IPS DF 4.7 (cell line): ENCODE measurements around the gene SNU13.
"Not testable (repeated sequence)": the region's sequence is repeated elsewhere in the genome, so short reads cannot be mapped to it uniquely, and the experiment has no call there.

Source experiments
- DNase-seq: peaks from one replicate; pipeline ENCODE4 v3.0.0-alpha.2; 2013; ENCODE audit warnings: low spot score; ENCODE audit errors: extremely low read depth

SNU13 gene

DNA sequence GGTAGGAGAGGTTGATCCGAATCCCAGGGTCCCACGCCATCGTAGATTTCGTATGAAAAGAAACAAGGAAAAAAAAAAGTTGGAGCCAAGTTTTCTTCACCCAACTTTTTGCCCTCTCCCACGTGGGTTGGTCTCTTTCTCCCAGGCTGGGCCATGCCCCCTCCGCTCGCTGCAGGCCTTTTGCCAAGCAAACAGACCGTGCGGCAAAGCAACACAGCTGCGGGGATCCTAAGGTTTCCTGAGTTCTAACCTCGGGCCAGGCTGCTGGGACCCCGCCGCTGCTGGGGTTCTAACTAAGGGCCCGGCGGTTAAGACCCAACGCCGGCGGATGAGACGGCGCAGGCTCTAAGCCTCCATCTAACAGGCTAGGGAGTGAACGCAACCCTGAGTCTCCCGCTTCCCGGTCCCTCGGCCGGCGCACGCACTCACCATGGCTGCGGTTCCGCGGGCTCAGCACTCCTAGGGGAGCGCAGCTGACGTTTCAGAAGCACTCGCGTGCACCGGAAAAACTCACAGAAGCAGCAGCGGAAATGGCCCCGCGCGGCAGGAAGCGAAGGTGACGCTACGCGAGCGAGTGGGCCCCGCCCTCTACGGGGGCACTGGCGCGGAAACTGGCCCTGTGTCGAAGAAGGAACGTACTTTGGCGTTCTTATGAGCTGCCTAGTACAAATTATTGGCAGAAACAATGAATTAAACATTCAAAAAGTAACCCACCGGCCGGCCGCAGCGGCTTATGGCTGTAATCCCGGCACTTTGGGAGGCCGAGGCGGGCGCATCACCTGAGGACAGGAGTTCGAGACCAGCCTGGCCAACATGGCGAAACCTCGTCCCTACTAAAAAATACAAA is at the start of gene SNU13:
TSS of gene SNU13 (minus strand) at position 503 of the 847 bp plus-strand sequence. CDS start at position 432, 71 bp downstream.
- no peak for DNase-seq

DNA sequence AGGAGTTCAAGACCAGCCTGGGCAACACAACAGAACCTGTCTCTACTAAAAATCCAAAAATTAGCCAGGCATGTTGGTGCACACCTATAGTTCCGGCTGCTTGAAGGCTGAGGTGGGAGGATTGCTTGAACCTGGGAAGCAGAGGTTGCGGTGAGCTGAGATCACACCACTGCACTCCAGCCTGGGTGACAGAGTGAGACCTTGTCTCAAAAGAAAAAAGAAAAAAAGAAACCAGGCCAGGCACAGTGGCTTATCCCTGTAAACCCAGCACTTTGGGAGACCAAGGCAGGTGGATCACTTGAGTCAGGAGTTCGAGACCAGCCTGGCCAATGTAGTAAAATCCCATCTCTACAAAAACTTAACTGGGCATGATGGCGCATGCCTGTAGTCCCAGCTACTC is 44.6 kb upstream of the SNU13 start:
- DNase-seq = not testable (repeated sequence)

DNA sequence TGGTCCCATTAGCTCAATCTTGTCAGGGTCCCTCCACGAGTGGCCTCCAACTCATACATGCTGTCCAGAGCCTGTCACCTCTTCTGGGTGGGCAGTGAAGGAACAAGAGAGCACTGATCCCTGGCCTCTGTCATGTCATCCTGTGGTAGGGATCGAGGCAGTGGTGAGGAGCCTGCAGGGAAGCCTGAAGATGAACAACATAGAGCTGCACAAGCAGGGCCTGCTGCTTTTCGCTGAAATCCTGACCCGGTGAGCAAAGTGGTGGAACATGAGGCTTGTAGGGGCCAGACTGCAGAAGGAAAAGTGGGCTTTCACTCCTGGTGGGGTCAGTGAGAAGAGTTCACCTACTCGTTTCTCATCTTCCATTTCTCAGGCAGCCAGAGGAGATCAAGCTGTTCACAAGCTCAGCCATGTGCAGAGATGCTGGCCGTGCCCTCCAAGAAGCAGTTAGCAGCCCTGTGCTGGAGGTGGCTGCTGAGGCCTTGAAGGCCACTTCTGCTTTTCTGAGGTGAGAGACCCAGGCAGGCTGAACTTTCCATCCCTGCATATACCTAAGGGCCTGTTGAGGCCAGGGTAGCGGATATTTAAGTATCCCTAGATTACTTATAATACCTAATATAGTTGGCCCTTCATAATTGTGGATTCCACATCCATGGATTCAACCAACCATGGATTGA is 43.6 kb upstream of the SNU13 start:
- no peak for DNase-seq

DNA sequence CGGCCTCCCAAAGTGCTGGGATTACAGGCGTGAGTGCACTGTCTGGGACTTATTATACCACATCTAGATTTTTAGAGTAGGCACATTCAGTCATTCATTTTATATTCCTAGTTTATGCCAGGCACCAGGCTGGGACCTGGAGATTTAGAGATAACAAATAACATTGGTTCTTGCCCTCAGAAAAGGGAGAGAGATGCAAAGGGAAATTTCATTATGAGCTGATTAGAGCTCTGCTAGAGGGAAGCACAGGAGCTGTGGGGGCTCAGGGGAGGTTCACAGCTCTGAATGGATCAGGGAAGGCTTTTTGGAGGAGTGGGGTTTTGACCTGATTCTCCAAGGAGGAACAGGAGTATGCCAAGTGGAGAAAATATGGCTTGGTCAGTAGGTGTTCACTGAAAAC is 42.9 kb upstream of the SNU13 start:
- no peak for DNase-seq

DNA sequence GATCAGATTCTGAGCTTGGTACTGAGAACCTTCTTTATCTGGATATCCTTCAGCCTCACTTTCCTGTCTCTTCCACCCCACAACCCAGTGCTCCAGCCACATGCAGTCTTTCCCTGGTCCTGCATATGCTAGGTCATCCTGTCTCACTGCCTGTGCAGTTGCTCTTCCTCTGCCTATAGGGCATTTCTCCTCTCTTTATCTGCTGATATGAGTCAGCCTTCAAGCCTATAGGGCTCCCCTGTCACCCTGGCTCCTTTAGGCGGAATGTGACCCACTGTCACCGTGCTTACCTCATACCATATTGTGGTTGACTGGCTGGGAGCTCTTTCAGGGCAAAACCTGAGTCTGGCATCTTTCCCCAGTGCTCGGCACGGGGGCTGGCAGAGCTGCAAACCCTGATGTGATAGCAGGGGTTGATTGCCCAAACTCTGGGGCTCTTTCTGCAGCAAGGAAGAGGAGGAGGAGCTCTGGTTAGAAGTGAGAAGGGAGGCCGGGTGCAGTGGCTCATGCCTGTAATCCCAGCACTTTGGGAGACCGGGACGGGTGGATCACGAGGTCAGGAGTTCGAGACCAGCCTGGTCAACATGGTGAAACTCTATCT is 36.9 kb upstream of the SNU13 start:
- no peak for DNase-seq

DNA sequence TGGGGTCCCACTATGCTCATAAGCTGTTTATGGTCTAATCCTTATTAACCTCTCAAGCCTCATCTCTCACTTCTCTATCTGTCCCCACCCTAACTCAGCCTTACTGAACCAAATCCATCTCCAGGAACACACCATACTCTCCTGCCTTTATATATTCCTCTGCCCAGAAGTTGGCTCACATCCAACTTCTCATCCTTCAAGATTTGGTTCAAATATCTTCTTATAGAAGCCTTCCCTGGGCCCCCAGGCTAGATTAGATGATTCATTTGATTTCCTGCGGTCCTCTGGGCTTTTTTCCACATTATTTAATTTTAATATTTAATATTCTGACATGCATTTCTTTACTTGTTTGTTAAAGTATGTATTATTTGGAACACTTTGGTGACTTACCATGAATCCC is 33.8 kb upstream of the SNU13 start:
- no peak for DNase-seq

DNA sequence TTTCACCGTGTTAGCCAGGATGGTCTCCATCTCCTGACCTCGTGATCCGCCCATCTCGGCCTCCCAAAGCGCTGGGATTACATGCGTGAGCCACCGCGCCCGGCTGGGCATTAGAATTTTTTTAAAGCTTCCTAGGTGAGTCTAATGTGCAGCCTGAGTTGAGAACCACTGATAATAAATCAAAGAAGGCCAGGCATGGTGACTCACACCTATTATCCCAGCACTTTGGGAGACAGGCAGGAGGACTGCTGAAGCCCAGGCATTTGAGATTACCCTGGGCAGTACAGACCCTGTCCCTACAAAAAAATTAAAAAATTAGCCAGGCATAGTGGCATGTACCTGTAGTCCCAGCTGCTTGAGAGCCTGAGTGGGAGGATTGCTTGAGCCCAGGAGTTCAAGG is 24.3 kb upstream of the SNU13 start:
- DNase-seq = no peak

DNA sequence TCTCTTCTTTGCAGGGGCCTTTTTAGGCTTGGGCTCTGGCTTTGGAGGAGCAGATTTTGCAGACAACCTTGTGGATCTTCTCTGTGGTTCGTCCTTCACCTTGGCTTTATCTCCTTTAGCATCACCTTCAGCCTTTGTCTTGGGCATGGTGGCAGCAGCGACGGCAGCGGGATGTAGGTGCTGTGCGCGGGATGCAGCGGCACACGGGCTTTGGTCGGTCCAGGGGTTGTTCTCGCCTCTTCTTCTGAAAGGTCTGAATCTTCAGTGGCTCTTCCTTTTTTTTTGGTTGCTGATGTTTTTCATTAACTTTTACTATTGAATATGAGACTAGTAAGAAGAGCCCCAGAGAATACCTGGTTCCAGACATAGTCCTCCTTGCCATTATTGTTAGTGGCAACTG is 20.7 kb upstream of the SNU13 start:
- no peak for DNase-seq

DNA sequence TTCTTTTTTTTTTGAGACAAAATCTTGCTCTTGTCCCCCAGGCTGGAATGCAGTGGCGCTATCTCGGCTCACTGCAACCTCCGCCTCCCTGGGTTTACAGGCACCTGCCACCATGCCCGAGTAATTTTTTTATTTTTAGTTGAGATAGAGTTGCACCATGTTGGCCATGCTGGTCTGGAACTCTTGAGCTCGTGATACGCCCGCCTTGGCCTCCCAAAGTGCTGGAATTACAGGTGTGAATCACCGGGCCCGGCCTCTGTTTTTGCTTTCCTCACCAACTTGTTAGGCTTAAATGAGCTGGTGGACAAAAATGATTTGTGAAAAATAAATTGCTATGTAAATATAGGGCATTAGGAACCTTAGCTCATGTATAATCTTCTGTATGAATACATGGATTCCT is 14.1 kb upstream of the SNU13 start:
- DNase-seq = no peak

DNA sequence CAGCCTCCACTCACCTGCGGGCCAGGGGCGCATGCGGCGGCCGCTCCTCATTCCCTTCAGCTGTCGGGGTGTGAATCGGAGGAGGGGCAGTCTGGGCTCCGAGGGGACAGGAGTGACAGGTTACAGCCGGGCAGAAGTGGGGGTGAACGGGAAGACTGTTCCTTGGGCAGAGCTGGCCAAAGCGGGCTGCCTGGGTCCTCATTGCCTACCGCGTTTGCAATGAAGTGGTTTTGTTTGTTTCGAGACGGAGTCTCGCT is 11.4 kb upstream of the SNU13 start:
- no peak for DNase-seq

DNA sequence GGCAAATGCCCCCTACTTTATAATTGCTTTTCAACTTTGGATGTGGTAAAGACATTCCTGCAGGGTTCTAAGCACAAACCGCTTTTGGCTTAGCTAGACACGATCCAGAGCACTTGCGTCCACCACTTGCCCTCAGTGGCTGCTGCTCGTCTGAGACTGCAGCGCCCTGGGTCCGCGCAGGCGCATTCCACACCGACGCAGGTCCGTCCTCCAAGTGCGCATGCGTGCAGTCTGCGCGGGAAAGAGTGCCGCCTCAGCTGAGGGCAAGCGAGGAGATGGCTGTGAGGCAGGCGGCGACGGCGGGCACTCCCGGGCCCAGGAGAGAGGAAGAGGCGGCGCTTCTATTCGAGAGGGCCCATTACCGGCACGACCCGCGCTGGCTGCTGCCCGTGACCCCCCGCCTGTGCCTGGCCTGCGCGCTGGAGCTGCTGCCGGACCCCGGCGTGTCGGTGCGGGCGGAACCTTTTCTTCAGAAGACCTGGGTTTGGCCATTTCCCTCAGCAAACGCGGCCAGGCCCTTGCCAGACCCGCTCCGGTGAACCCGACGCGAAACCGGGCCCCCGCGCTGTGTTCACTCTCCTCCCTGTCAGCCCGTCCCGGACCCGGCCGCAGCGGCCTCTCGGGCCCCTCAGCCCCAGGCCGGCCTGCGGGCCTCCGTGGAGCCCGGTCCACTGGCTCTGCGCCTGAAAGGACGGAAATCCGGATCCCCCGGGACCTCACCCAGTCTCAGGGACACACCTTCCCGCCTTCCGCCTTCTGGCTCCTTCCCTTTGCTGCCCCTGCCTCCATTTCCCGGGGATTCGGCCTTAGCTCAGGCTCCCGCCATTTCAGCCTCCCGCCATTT is 10.8 kb upstream of the SNU13 start, which contains the start of gene MEI1:
TSS of gene MEI1 (plus strand) at position 240 of the 844 bp plus-strand sequence. CDS start at position 276, 36 bp downstream.
- DNase-seq = no peak

DNA sequence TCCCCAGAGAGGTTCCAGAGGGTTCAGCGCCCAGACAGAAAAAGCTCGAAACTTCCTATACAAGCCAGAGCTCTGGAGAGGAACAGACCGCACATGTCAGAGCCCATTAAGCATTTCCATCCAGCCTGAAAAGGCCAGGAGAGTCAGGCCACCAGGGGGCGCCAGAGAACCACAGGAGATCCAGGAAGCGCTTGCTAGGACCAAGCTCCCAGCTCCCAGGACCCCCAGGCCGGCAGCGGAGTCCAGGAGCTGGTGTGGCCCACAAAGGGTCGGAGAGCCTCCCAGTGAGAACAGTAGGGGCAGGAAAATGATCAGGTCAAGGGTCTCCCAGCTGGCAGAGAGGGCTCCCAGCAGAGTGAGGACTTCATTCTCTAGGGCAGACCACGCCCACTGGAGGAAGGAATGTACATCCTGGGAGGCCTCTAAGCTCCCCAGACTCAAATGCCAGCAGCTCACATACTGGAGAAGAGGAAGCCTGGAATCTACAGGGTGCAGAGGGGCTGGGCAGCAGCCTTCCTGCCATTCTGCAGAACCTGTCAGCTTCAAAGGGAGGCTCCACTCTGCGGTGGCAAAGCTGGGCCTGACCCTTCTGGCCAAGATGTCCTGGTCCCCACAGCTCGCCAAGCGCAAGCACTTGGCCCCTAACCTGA is 8.6 kb upstream of the SNU13 start:
- peak; percentile 74 for DNase-seq

DNA sequence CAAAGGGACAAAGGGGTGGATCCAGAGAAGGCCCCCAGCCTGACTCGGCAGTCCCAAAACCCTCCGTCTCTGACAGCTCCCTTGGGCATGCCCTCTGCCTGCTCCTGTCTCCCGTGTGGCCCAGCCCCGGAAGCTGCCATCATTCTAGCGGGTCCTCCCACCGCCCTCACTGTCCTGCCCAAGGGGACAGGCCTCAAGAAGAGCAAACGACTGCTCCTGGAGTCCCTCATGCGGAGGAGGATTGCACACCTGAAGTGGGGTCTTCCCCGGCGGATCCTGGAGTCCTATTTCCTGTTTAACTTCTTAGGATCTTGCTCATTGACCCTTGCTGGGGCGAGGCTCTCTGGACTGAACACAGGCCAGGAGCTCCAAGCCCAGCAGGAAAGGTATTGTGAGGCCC is 8.0 kb upstream of the SNU13 start:
- no peak for DNase-seq

DNA sequence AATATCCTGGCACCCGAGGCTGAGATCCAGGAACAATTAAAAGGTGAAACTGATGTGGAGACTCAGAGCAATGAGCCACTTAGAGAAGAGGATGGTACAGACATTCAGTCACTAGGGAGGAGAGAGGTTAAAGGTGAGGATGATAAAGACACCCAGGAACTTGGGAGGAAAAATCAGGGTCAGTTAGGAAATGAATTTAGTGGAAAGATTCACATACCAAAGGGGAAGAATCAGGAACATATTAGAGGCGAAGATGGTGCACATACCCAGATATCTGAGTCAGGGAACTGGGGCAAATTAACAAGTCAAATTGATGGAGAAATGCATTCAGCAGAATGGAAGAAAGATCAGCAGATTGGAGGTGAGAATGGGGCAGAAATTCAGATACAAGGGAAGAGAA is 6.5 kb upstream of the SNU13 start:
- no peak for DNase-seq

DNA sequence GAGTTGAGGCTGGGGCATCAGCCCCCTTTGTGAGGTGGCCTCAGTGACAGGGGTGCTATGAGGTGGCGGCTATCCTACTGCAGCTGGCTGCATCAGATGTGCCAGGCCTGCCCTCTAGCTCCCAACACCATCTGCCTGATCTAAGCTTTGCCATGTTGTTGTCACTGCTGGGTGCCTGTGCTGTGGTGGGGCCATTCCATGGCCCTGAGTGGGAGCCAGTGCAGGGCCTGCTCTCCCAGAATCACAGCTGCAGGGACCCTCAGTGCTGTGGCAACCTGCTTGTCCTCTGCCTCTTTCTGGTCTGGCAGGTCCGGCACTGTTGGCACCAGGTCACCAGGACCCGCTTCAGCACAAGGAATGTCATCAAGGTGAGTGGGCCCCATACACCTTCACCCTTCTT is 1.8 kb upstream of the SNU13 start:
- no peak for DNase-seq

DNA sequence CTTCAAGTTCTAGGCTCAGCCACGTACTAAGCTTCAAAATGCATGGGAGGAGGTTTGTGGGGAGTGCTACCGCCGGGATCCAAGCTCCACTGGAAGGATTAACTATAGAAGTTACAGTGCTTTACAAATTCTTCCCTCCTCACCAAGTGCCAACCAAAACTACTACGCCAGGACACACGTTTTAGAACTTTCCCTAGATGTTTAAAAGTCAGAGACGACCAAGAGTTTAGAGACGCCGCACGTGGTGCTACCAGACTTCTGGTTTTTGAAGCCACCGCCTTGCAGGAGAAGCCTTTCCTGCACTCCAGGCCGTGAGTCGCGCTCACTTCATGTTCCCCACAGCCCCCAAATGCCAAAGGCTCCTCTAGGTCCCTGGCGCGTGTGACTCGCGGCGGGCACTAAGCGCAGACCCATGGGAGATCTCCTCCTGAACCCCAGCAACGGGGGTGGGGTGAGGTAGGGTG is 734 bp downstream of the SNU13 start:
- no peak for DNase-seq

DNA sequence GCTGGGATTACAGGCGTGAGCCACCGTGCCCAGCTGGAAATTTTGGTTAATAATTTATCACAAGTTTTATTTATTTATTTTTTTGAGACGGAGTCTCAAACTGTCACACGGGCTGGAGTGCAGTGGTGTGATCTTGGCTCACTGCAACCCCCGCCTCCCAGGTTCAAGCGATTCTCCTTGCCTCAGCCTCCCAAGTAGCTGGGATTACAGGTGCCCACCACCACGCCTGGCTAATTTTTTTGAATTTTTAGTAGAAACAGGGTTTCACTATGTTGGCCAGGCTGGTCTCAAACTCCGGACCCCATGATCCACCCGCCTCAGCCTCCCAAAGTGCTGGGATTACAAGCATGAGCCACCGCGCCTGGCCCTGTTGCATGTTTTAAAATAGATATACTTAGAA is 1.8 kb downstream of the SNU13 start:
- DNase-seq = not testable (repeated sequence)

DNA sequence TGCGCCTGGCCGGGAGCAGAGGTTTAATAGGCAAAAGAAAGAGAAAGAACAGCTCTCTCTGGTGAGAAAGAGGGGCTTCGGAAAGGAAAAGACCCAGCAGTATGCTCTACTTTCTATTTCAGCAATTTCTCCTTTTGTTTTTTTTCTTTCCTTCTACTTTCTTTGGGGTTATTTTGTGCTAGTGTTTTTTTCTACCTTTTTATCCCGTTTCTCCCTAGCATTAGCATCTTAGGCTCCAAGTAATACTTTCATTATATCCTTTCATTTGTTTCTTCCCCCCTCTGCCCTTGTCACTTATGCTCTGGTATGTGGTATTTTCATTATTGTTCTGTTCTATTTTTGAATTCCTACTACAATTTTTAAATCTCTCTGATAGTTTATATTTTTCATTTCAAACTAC is 4.5 kb downstream of the SNU13 start:
- no peak for DNase-seq

DNA sequence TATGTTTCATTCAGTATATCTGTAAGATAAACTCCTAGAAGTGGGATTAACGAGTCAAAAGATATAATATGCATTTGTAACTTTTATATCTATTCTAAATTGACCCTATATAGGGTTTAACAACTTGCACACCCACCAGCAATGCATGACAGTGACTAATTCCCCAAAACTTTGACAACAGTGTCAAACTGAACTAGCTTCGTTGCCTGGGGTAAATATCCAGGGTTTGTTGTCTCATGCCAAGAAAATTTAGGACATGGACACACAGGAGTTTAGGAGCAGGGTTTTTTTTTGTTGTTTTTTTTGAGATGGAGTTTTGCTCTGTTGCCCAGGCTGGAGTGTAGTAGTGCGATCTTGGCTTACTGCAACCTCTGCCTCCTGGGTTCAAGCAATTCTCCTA is 5.1 kb downstream of the SNU13 start:
- DNase-seq = no peak

DNA sequence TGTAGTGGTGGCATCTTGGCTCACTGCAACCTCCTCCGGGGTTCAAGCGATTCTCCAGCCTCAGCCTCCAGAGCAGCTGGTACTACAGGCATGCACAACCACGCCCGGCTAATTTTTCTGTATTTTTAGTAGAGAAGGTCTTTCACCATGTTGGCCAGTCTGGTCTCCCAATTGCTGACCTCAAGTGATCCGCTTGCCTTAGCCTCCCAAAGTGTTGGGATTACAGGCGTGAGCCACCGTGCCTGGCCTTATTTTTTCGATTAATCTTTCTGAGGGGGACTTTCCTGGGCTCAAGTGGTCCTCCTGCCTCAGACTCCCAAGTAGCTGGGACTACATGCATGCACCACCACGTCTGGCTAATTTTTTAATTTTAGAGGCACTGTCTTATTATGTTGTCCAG is 5.6 kb downstream of the SNU13 start:
- no peak for DNase-seq
